Endothelial cell of umbilical vein (primary cell): ENCODE results near the gene MIEN1. TPM values are rescaled to one million over a fixed set of nuclear protein-coding genes. Genes with fewer than 3 reads are reported as not detected.
A peak's percentile ranks its signal among the peaks of the same experiment; 100 is the strongest.

Experiments used
- Bru-seq: library from RNA; stranded (reverse); fragments of 400-500 nt; gene quantifications from one replicate; lab custom pipeline; 2021; lab: Mats Ljungman, UMichigan
- BruChase-seq, 2 experiments: library from RNA; stranded (reverse); fragments of 400-500 nt; gene quantifications; one replicate each; lab custom pipeline; 2021; lab: Mats Ljungman, UMichigan
- BruUV-seq: library from RNA; stranded (reverse); fragments of 400-500 nt; replicated peaks from 2 replicates; lab custom pipeline; 2021; lab: Mats Ljungman, UMichigan
- CTCF ChIA-PET: fragments of 300-600, 350-600 bp; sonication (Branson Sonifier 250); formaldehyde crosslinking; loops from one replicate; lab custom pipeline; 2021; ENCODE audit warnings: antibody characterized with exemption, inconsistent platforms; lab: Charles Lee
- POLR2A ChIA-PET: fragments of 300-600, 350-600 bp; sonication (Branson Sonifier 250); formaldehyde crosslinking; loops from one replicate; lab custom pipeline; 2021; ENCODE audit warnings: antibody characterized with exemption, inconsistent platforms; lab: Charles Lee
- DNase-seq: peaks from one replicate; pipeline ENCODE4 v3.0.0-alpha.2; 2011; ENCODE audit warnings: low read depth, low spot score
- FAIRE-seq: peaks from 2 replicates; lab custom pipeline; 2011; peaks lifted over from hg19 to GRCh38; lab: Jason Lieb, UNC
- H2AFZ ChIP-seq: 2 replicates; pipeline ENCODE4 v1.6.0; 2012; ENCODE audit warnings: low read depth, low read length, control low read depth, inconsistent platforms
- H3K27ac ChIP-seq: 2 replicates; pipeline ENCODE4 v1.5.1; 2011; ENCODE audit warnings: low read depth, mild to moderate bottlenecking, control low read depth, low read length, moderate library complexity; ENCODE audit not compliant: insufficient read depth
- H3K27me3 ChIP-seq, 2 experiments: 2 replicates each; pipeline versions ENCODE4 v1.6.0 to v1.6.1; 2011; ENCODE audit warnings: low read length in 2 of 2, mixed read lengths in 1 of 2; ENCODE audit not compliant: control insufficient read depth in 2 of 2, insufficient read depth in 2 of 2
- H3K36me3 ChIP-seq, 2 experiments: 2 replicates in 1 of 2; 3 replicates in 1 of 2; pipeline ENCODE4 v1.5.1; 2011; ENCODE audit warnings: low read length in 2 of 2, mild to moderate bottlenecking in 1 of 2, moderate library complexity in 1 of 2; ENCODE audit not compliant: control insufficient read depth in 2 of 2, insufficient read depth in 2 of 2; ENCODE audit errors: extremely low read depth in 1 of 2
- H3K4me1 ChIP-seq: 3 replicates; pipeline ENCODE4 v1.5.1; 2011; ENCODE audit warnings: mild to moderate bottlenecking, low read length; ENCODE audit not compliant: control insufficient read depth, insufficient read depth; ENCODE audit errors: extremely low read depth
- H3K4me2 ChIP-seq: 2 replicates; pipeline ENCODE4 v1.6.1; 2011; ENCODE audit warnings: low read length, control low read depth, mixed read lengths; ENCODE audit not compliant: insufficient read depth
- H3K4me3 ChIP-seq, 3 experiments: fragments of 200-600 bp in 1 of 3; sonication (generic), shearing (Covaris generic) in 1 of 3; replicated peaks in 1 of 3; 2 replicates each; pipeline ENCODE4 v1.5.1; 2011 to 2016; ENCODE audit warnings: control low read depth in 3 of 3, low read length in 3 of 3, mild to moderate bottlenecking in 2 of 3, inconsistent platforms in 1 of 3, low read depth in 1 of 3, moderate library complexity in 1 of 3; ENCODE audit not compliant: insufficient read depth in 1 of 3
- H3K79me2 ChIP-seq: 2 replicates; pipeline ENCODE4 v1.6.0; 2012; ENCODE audit warnings: low read length, inconsistent platforms; ENCODE audit not compliant: control insufficient read depth, insufficient read depth
- H3K9ac ChIP-seq: replicated peaks from 2 replicates; pipeline ENCODE3; 2011; ENCODE audit warnings: low read length, control low read depth; ENCODE audit not compliant: insufficient read depth; ENCODE audit errors: extremely low read depth
- H3K9me1 ChIP-seq: replicated peaks from 3 replicates; pipeline ENCODE4 v1.6.0; 2011; ENCODE audit warnings: mild to moderate bottlenecking, low read length; ENCODE audit not compliant: control insufficient read depth, insufficient read depth; ENCODE audit errors: extremely low read depth
- H3K9me3 ChIP-seq: replicated peaks from 2 replicates; pipeline ENCODE4 v1.5.1; 2012; ENCODE audit warnings: low read length, inconsistent platforms; ENCODE audit not compliant: control insufficient read depth, insufficient read depth
- H4K20me1 ChIP-seq: replicated peaks from 2 replicates; pipeline ENCODE3; 2011; ENCODE audit warnings: mild to moderate bottlenecking, low read length; ENCODE audit not compliant: control insufficient read depth, insufficient read depth; ENCODE audit errors: extremely low read depth
- EZH2 ChIP-seq: IDR thresholded peaks from 2 replicates; pipeline ENCODE4 v1.6.1; 2012; ENCODE audit warnings: borderline replicate concordance, low read depth, mild to moderate bottlenecking, moderate library complexity, low read length, inconsistent platforms; ENCODE audit not compliant: severe bottlenecking
- MAX ChIP-seq: IDR thresholded peaks from 2 replicates; pipeline ENCODE4 v1.6.1; 2011; ENCODE audit not compliant: insufficient read depth, insufficient read length
- POLR2A ChIP-seq: IDR thresholded peaks from 2 replicates; pipeline ENCODE4 v1.6.1; 2012; ENCODE audit warnings: low read depth, mild to moderate bottlenecking, control low read depth, low read length
- POLR2AphosphoS5 ChIP-seq: IDR thresholded peaks from 2 replicates; pipeline ENCODE4 v1.6.1; 2012; ENCODE audit warnings: low read depth, mild to moderate bottlenecking, control low read depth, low read length, moderate library complexity; ENCODE audit not compliant: insufficient read depth
- dilution Hi-C: fragments of 300-500 bp; cut with MboI; formaldehyde crosslinking; loops from one replicate; pipeline ENCODE4 v1.15.0; 2019; ENCODE audit warnings: low sequenced_read_pairs; ENCODE audit not compliant: extremely low pct_ligation_motif_present
- intact Hi-C: fragments of 100-400 bp; cut with micrococcal nuclease; formaldehyde crosslinking; loops from one replicate; pipeline ENCODE4 v1.10.0; 2022
- long read RNA-seq: library from polyadenylated mRNA; stranded (forward); transcript quantifications from one replicate; pipeline ENCODE4 v2.0.0, GENCODE V29; 2021
- polyA minus RNA-seq, 3 experiments: library from RNA; depleted of rRNA, polyadenylated mRNA; stranded (reverse); fragments of >200 nt; gene quantifications; 1 replicate in 1 of 3; 2 replicates in 2 of 3; pipeline ENCODE4 v1.2.3, GENCODE V29; 2011
- polyA plus RNA-seq, 4 experiments: library from polyadenylated mRNA; depleted of rRNA in 3 of 4; stranded (reverse) in 3 of 4; unstranded in 1 of 4; fragments of >200 nt; gene quantifications; 2 replicates each; pipeline versions ENCODE4 v1.2.1 to v1.2.3, GENCODE V29; 2011 to 2012; ENCODE audit warnings: missing spikeins in 1 of 4
- total RNA-seq: library from RNA; stranded (reverse); gene quantifications from 2 replicates; pipeline ENCODE4 v1.2.3, GENCODE V29; 2021
- TF ChIP-seq, protein P1 (sequence below), 2 donors: IDR thresholded peaks; 1 replicate in 1 of 2; 2 replicates in 1 of 2; pipeline ENCODE4 v1.5.1; 2011; ENCODE audit warnings: low read length in 2 of 2, mild to moderate bottlenecking in 2 of 2, moderate library complexity in 2 of 2, control low read depth in 1 of 2, inconsistent platforms in 1 of 2, low read depth in 1 of 2; ENCODE audit not compliant: insufficient read depth in 1 of 2; ENCODE audit errors: extremely low read depth in 1 of 2

The MIEN1 gene, protein sequence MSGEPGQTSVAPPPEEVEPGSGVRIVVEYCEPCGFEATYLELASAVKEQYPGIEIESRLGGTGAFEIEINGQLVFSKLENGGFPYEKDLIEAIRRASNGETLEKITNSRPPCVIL
- total RNA-seq (42.4 and 51.1 TPM in 2 replicates), polyA plus RNA-seq (74.1 and 74.5 TPM in 2 replicates), polyA minus RNA-seq (19.7 and 20.0 TPM in 2 replicates), Bru-seq, nascent RNA (percentile 63 among the genes with signal in this experiment), BruChase-seq, experiment 1, labeled RNA remaining after a 6-hour chase (percentile 93 among the genes with signal in this experiment), BruChase-seq, experiment 2, labeled RNA remaining after a 2-hour chase (percentile 76 among the genes with signal in this experiment)
- 70.9 and 81.7 TPM in 2 replicates for polyA plus RNA-seq (2011; cell fraction: cytosol; rRNA removed)
- polyA plus RNA-seq (2011; cell fraction: nucleus; rRNA removed): 26.5 and 26.8 TPM in 2 replicates
- 71.2 and 91.6 TPM in 2 replicates for polyA plus RNA-seq (2012)
- 23.8 TPM for polyA minus RNA-seq (2011; cell fraction: cytosol; rRNA and poly(A)+ RNA removed)
- polyA minus RNA-seq (2011; cell fraction: nucleus; rRNA and poly(A)+ RNA removed): 10.8 TPM in 2 replicates
- long read RNA-seq, transcript MIEN1-201 (4 exons, 1,006 nt): major isoform, 134 of 156 reads
- long read RNA-seq, transcript MIEN1-202 (3 exons, 825 nt): minor isoform, 16 of 156 reads
- long read RNA-seq, partial matches to known transcripts: 1 of 156 reads
- long read RNA-seq, other reads (novel, unspliced or antisense): 1 of 156 reads

- ChIA-PET POLR2A (interaction anchor here (0.6 to 0.7 kb wide), 2 partner anchors 63 to 141 kb away, joined by 5 read pairs; no protein-coding TSS in a partner anchor), CTCF (interaction anchor here (0.6 to 3.8 kb wide), 25 partner anchors 9 to 275 kb away, joined by 3 to 33 read pairs (median 5); partner anchors contain the start of genes ERBB2, PGAP3 and PSMD3)
- BruUV-seq: TSS peak; percentile 72
- TF ChIP-seq POLR2A (peak; percentile 82), MAX (peak; percentile 86), POLR2AphosphoS5 (peak; percentile 93), EZH2 (no peak)
- TF ChIP-seq, protein P1, sequence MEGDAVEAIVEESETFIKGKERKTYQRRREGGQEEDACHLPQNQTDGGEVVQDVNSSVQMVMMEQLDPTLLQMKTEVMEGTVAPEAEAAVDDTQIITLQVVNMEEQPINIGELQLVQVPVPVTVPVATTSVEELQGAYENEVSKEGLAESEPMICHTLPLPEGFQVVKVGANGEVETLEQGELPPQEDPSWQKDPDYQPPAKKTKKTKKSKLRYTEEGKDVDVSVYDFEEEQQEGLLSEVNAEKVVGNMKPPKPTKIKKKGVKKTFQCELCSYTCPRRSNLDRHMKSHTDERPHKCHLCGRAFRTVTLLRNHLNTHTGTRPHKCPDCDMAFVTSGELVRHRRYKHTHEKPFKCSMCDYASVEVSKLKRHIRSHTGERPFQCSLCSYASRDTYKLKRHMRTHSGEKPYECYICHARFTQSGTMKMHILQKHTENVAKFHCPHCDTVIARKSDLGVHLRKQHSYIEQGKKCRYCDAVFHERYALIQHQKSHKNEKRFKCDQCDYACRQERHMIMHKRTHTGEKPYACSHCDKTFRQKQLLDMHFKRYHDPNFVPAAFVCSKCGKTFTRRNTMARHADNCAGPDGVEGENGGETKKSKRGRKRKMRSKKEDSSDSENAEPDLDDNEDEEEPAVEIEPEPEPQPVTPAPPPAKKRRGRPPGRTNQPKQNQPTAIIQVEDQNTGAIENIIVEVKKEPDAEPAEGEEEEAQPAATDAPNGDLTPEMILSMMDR (IDR thresholded peaks at IDR 0.05; ENCODE audit: extremely low read depth in 1 of 2, insufficient read depth in 1 of 2, low read depth in 1 of 2, low read length in 2 of 2): peak; percentile 83 to 95
- peak within 1 kb of the TSS; percentile 68 for H2AFZ ChIP-seq
- H3K36me3 ChIP-seq: peaks cover 2% of the 10 kb centered on the region in 2 experiments
- peak; percentile 86 for DNase-seq
- peaks cover 13% of the 10 kb centered on the region for H3K4me1 ChIP-seq
- peak within 1 kb of the TSS; percentile 40 to 87 (median 59) for H3K4me3 ChIP-seq
- peak within 1 kb of the TSS; percentile 66 for H3K4me2 ChIP-seq
- H3K9me3 ChIP-seq: no peaks in the 10 kb centered on the region
- intact Hi-C loops (loop anchor here (1.0 to 2.0 kb wide), 2 partner anchors 108 to 250 kb away; partner anchors contain the start of gene PSMD3), dilution Hi-C loops (no loop called here)
- H3K9ac ChIP-seq: peak within 1 kb of the TSS; percentile 84
- peak within 1 kb of the TSS; percentile 68 for H3K27ac ChIP-seq
- H3K9me1 ChIP-seq: no peaks in the 10 kb centered on the region
- H3K79me2 ChIP-seq: no peaks in the 10 kb centered on the region
- peak; percentile 79 for FAIRE-seq
- H3K27me3 ChIP-seq: no peaks in the 10 kb centered on the region
- H4K20me1 ChIP-seq: no peaks in the 10 kb centered on the region
Measured at GRCh38 chr17:39730095-39730921, at the start of gene MIEN1. MIEN1 (minus strand) TSS chr17:39730532; CDS start chr17:39730495, 37 bp downstream.
